Activated T-cell treated with anti-CD3 and anti-CD28 coated beads for 24 hours (primary cell): ENCODE results near the gene C13orf46.

ENCODE experiments used
- DNase-seq: peaks from one replicate; pipeline ENCODE4 v3.0.0-alpha.2; 2020; ENCODE audit warnings: low read depth

Gene C13orf46

GRCh38 chr13:113938246-113938645 is 35.6 kb downstream of the C13orf46 start:
- no peak for DNase-seq

GRCh38 chr13:113937527-113938180 is 36.2 kb downstream of the C13orf46 start:
- no peak for DNase-seq

DNA sequence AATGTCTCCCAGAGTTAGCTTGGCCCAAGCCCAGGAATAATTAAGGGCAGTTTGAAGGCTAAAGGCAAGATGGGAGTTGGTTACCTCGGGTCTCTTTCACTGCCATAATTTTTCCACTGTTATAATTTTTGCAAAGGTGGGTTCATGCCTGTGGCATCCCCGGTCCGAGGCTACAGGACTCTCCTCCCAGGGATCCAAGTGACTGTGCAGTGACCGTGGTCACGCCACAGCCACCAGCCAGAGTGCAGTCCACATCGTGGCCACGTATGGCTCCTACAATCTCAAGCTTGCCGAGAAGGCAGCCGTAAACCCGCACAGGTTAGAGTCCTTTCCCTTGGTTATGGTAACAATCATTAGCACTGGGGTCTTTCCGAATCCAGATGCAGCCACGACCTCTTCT is 36.8 kb downstream of the C13orf46 start:
- no peak for DNase-seq

GRCh38 chr13:113936166-113936965 is 37.5 kb downstream of the C13orf46 start:
- DNase-seq: no peak

DNA sequence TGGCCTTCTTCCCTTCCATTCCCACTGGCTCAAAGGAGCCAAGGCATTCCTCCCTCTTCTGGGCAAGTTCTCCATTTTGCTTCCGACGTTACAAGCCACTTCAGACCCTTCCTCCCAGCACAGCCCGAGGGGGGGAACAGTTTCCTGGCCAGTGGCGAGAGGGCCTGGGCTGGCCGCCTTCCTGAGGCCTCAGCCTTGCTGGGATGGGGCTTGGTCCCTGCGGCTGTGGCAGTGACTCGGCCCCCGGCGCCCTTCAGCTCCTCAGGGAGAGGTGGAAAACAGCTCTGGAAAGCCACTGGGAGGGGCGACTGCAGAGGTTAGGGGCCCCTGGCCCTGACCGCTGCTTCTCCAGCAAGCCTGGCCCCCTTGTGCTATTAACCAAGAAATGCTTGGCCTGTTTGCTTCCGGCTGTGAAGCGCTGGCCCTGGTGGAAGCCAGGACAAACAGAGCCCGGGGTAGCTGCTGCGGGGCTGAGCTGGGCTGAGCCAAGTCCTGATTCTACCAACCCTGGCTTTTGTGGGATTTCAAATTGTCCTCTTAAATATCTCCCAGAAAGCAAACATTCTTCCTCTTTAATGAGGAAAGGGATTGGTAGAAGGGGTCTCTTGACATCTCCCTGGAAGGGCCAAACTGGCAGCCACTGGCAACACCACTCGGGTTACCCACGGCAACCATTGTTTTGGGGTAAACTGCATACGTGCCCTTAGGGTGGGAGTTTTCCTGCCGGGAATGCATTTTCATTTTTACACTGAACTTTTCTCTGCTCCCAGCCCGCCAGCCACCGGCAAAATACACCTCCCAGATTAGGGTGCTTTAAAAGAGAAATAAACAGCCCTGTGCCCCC is 38.7 kb downstream of the C13orf46 start:
- no peak for DNase-seq

GRCh38 chr13:113934576-113934975 is 39.3 kb downstream of the C13orf46 start:
- DNase-seq: no peak

GRCh38 chr13:113933901-113934300 is 40.0 kb downstream of the C13orf46 start:
- DNase-seq: no peak

DNA sequence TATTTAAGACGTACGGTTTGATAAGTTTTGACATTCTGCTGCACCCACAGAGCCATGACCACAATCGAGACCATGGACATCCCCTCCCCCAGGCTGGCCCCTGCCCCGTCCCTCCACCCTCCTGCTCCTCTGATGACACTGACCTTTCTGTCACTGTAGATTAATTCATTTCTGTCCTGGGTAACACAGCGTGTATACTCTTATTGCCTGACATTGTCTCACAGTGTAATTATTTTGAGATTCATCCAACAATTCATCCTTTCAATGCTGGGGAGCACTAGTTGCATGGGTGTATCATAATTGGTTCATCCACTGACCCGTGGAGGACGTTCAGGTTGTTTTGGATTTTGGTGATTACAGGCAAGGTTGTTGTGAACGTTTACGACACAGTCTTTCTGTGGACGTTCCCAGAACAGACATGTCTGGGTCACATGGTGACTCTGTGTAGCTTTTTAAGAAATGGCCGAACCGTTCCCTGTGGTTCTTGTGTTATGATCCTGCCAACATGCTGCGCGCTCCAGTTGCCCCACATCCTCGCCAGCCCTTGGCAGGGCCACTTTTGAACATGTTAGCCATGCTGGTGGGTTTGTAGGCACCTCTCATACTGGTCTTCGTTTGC is 41.9 kb downstream of the C13orf46 start:
- DNase-seq: no peak

GRCh38 chr13:113930671-113931637 is 42.9 kb downstream of the C13orf46 start:
- peak; percentile 21 for DNase-seq

GRCh38 chr13:113929628-113930615 is 44.0 kb downstream of the C13orf46 start:
- DNase-seq: no peak

DNA sequence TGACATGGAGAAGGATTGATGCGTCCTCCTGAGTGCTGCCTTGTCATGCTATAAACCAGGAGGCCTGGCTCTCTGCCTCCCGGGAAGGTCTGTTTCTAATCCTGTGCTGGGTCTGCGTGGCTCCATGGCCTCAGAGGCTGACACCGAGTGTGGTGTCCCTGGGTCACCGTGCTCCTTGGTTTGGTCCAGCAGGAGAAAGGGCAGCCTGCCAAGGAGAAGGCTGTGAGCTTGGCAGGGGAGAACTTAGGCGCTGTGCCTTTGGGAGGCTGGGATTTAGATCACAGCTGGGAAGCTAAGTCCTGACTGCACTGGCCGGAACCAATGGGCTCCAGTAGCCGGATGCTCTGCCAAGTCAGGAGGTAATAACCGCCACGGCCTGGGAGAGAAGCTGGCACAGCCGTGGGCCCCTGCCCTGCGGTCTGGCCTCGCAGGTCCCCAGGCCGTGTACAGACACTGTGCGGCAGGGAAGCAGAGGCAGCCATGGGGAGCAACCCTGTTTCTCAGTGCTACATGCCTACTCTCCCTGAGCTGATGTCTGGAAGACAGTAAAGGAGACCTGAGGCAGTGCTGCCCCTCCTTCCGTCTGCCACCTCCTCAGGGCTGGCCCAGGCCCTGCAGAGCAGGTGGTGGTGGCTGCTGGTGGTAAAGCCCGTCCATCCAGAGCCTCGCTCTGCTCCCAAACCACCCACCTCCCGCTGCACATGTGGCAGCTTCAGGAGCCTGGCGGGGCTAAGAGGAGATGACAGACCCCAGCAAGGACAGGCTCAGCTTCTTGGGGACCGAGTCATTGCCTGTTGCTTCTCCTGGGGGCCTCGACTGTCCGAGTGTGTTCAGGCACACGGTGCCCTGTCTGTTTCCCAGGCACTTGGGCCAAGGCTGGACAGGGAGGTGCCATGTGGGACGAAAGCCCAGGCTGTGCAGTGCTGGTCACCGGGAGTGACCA is 44.9 kb downstream of the C13orf46 start:
- no peak for DNase-seq

DNA sequence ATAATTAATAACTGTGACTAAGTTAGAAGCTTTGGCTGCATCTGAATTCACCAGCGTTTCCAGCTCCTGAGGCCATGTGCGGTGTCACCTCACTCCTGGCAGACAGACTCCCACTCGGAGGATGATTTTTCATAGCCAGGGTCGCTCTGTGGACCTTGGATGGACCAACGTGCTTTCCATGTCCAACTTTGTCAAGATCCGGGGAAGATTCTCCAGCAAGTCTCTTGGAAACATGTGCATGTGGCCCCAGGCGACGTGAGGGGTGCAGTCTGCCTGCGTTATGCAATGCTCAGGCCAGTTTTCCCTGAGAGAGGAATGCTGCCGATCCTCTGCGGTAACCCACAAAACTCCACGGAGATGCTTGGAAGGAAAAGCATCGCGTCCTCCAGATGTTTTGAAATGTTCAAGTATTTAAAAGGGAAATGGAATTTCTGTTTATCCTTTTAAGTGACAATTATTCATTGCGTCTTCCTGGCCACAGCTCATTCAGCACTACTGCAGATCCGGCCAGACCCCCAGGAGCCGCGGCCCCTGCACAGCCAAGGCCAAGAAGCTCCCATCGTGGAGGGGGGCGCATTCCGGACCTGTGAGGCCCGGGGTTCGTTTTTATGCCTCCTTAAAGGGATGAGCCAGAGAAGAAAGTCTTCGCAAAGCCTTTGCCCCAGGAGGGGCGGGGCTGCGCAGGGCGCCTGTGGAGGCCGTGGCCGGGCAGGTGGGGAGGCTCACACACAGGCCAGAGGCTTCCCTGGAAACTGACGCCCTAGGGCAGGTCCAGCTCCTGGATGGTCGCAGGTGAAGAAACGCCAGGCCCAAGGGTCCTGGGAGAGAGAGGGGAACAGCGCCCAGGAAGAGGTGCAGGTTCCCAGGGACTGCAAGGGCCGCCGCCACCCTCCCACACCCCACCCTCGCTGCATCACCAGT is 46.0 kb downstream of the C13orf46 start:
- DNase-seq: no peak

DNA sequence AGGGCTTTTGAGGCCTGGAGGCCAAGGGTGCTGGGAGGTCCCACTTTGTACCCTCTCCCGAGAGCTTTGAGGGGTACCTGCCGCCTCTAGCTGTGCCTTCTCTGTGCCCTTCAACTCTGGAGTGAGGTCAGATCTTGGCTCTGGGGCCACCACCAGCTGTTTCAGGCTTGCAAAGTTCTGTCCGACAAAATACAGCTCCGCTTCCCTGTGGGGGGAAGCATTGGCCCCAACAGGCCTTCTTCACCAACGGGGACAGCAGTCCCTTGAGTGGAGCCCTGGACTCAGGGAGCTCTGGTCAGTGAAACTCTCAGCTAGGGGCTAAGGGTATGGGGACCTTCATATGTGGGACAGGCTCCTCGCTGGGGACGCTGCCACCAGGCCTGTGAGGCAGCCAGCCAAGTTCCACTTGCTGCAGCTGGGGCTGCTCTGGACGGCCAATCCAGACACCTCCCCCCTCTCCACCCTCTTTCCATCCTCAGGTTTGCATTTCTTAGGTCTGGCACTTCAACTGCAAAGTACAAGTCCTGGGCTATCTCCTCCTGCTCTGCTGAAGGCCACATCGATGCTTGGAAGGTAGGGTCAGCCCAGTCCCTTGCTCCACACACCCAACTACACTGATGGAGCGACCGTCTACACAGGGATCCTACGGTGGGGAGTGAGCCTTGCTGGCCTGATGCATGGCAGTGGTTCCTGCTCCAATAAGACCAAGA is 46.8 kb downstream of the C13orf46 start:
- DNase-seq: no peak

DNA sequence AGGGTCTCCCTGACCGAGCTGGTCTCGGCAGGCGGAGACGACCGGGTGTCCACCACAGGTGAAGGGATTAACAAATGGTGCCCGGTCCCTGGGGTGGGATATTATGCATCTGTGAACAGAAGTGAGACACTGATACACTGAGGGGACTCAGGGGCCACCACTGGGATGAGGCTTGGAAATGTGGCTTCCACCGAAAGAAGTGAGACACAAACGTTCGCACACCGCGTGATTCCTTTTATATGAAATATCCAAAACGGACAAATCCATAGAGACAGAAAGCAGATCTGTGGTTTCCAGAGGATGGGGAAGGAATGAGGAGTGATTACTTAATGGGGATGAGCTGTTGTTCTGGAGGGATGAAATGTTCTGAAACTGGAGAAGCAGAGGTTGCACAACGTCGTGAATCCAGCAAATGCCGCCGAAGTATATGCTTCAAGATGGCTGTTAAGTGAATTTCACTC is 47.5 kb downstream of the C13orf46 start:
- DNase-seq: no peak

DNA sequence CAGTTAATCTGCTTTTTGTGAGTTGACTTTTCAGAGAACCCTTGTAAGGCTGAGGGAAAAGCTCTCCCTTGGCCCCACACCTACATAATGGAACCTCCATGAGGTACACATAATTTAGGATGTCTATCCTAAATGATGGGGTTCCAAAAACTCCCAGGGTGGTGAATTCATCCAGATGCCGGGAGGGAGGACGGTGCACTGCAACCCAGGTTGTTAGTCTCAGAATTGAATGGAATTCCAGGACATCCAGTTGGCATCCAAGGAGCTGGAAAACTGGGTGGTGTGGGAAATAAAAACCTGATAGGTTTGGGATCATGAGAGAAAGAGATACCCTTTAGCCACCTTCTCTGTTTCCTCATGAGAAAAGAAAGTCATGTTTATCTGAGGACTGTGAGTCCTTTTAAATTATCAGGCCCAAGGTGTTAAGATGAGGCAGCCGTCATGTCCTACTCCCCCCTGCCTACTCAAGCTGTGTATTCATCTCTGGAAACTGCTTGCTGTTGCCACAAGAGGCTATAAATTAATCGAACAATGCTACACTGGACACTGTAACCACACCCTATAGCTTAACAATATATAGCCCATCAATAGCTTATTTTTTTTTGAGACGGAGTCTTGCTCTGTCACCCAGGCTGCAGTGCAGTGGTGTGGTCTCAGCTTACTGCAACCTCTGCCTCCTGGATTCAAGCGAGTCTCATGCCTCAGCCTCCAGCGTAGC is 49.5 kb downstream of the C13orf46 start:
- no peak for DNase-seq
